ENCODE data around the gene HERC4.
A peak's percentile ranks its signal among the peaks of the same experiment; 100 is the strongest.
"Not testable (repeated sequence)": the region's sequence is repeated elsewhere in the genome, so short reads cannot be mapped to it uniquely, and the experiment has no call there.

The HERC4 gene

GRCh38 chr10:68047122-68047521 is 28.0 kb downstream of the HERC4 start:
- no peak for DNase-seq (ENCODE audit: low spot score)

- DNase-seq (ENCODE audit: low spot score) = no peak
These were observed 28.4 kb downstream of the HERC4 start for GRCh38 chr10:68046642-68047041.

- DNase-seq (ENCODE audit: low spot score) = no peak
These were observed 32.1 kb downstream of the HERC4 start for GRCh38 chr10:68043030-68043429.

- DNase-seq (ENCODE audit: low spot score) = no peak
These were observed 43.0 kb downstream of the HERC4 start for GRCh38 chr10:68032113-68032512.

GRCh38 chr10:68027429-68027828 is 47.7 kb downstream of the HERC4 start:
- no peak for DNase-seq (ENCODE audit: low spot score)

- DNase-seq (ENCODE audit: low spot score) = no peak
These were observed 51.8 kb downstream of the HERC4 start for GRCh38 chr10:68023292-68023691.

- DNase-seq (ENCODE audit: low spot score) = not testable (repeated sequence)
These were observed 52.8 kb downstream of the HERC4 start for GRCh38 chr10:68022324-68022723.

GRCh38 chr10:68016519-68016918 is 58.6 kb downstream of the HERC4 start:
- DNase-seq (ENCODE audit: low spot score) = not testable (repeated sequence)

GRCh38 chr10:68010426-68010940 is 64.6 kb downstream of the HERC4 start:
- DNase-seq (ENCODE audit: low spot score) = no peak

GRCh38 chr10:68007356-68007755 is 67.7 kb downstream of the HERC4 start:
- DNase-seq (ENCODE audit: low spot score) = no peak

- DNase-seq (ENCODE audit: low spot score) = no peak
These were observed 73.5 kb downstream of the HERC4 start for GRCh38 chr10:68001539-68001938.

GRCh38 chr10:68001000-68001399 is 74.1 kb downstream of the HERC4 start:
- DNase-seq (ENCODE audit: low spot score) = no peak

- DNase-seq (ENCODE audit: low spot score) = no peak
These were observed 85.0 kb downstream of the HERC4 start for GRCh38 chr10:67990093-67990492.

GRCh38 chr10:67988606-67989005 is 86.5 kb downstream of the HERC4 start:
- no peak for DNase-seq (ENCODE audit: low spot score)

- DNase-seq (ENCODE audit: low spot score) = not testable (repeated sequence)
These were observed 92.5 kb downstream of the HERC4 start for GRCh38 chr10:67982603-67983002.

- no peak for DNase-seq (ENCODE audit: low spot score)
These were observed 96.3 kb downstream of the HERC4 start for GRCh38 chr10:67978749-67979148.

GRCh38 chr10:67977251-67977650 is 97.8 kb downstream of the HERC4 start:
- no peak for DNase-seq (ENCODE audit: low spot score)

GRCh38 chr10:67976292-67977245 is 98.5 kb downstream of the HERC4 start:
- DNase-seq (ENCODE audit: low spot score) = peak; percentile 5

GRCh38 chr10:67975871-67976270 is 99.2 kb downstream of the HERC4 start:
- DNase-seq (ENCODE audit: low spot score) = no peak

GRCh38 chr10:67971311-67971710 is 103.8 kb downstream of the HERC4 start:
- DNase-seq (ENCODE audit: low spot score) = no peak

GRCh38 chr10:67969875-67970274 is 105.2 kb downstream of the HERC4 start:
- DNase-seq (ENCODE audit: low spot score) = no peak

GRCh38 chr10:67966035-67966434 is 109.0 kb downstream of the HERC4 start:
- not testable (repeated sequence) for DNase-seq (ENCODE audit: low spot score)

GRCh38 chr10:67965456-67965855 is 109.6 kb downstream of the HERC4 start:
- no peak for DNase-seq (ENCODE audit: low spot score)

Data from putamen (tissue), 1 donor.